OCI-LY3 (cell line): ENCODE results near the gene CEP112.

Experiments
- CTCF ChIP-seq: fragments of 200-600, 300-600 bp; sonication (generic); IDR thresholded peaks from 2 replicates; pipeline ENCODE4 v1.5.1; 2014; ENCODE audit warnings: antibody characterized with exemption, low read length, low read depth
- EZH2phosphoT487 ChIP-seq: fragments of 200-600 bp; shearing (Covaris generic); IDR thresholded peaks from 2 replicates; pipeline ENCODE4 v1.6.1; 2018; ENCODE audit warnings: antibody characterized with exemption, mixed run types, low read depth

- TF ChIP-seq CTCF: no peak
- TF ChIP-seq EZH2phosphoT487: no peak
Measured at GRCh38 chr17:66006654-66007053, 185.3 kb downstream of the CEP112 start.
